Astrocyte of the cerebellum (primary cell): ENCODE data around the gene FGD4.
A peak's percentile ranks its signal among the peaks of the same experiment; 100 is the strongest.

ENCODE experiments used
- DNase-seq: peaks from one replicate; pipeline ENCODE4 v3.0.0-alpha.2; 2011; ENCODE audit warnings: low read depth
- H3K4me3 ChIP-seq: 2 replicates; pipeline ENCODE4 v1.5.1; 2011; ENCODE audit warnings: mild to moderate bottlenecking, low read depth, low read length, moderate library complexity
- CTCF ChIP-seq: IDR thresholded peaks from 2 replicates; pipeline ENCODE4 v1.5.1; 2012; ENCODE audit warnings: low read length, low read depth, moderate library complexity, mild to moderate bottlenecking; ENCODE audit errors: missing control alignments
- in situ Hi-C: cut with HindIII; loops from 2 replicates; pipeline ENCODE4 v1.10.0; 2017; ENCODE audit warnings: low sequenced_read_pairs

FGD4 gene

DNA sequence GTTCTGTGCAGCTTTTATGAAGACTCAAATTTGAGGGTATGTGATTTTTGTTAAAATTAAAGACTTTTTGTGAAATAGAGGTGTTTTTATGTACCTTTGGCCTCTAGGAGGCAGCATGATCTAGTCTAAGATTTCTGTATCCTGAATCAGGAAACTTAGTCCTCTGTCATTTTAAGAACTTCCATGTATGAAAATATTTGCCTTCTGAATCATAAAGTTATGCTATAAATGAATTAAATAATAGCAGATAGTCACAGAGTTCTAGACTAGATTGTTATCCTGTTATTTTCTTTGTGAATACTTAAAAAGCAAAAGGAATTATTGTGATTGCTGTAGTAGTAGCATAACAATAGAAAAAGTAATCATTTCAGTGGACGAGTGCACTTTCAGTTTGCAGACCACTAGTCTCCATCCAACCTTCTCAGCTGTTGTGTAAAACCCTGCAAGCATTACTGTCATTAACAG is 56.3 kb downstream of the FGD4 start:
- peak overlapping the region; percentile 21 for H3K4me3 ChIP-seq
- in situ Hi-C loops: loop anchor here (10.0 kb wide), 1 partner anchor 219 kb away; the partner anchor contains the start of gene DNM1L
- DNase-seq: peak; percentile 64
- peak; percentile 40 for TF ChIP-seq CTCF

DNA sequence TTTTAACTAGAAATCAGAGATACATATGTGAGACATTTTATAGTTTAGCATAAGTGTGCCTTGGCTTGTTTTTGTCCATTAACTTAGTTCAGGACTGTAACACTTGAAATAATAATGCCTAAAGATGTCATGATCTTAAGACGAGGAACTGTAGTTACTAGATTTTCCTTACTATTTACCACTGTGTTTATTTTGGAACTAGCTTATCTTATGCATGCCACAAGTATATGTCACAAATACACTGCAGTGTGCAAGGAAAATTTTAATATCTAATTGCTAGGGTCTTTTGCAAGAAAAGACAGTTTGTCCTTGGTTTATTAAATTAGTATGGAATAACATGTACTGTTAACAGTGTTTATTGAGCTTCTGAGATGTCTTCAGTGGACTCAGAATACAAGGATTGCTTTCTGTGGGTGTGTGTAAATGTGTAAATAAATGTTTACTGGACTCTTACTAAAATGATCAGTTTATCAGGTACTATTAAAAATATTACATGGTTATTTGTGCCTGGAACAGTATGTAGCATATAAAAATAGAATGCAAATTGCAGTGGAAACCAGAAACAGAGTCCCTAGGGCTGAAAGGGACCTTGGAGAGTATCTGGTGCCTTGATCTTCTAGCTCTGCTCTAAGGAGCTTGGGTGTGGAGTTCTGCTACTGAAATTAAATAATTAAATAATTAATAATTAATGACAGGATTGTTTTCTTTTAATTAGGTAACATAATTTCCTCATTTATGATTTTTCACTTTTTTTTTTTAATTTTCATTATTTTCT is 58.1 kb downstream of the FGD4 start:
- in situ Hi-C loops: loop anchor here (10.0 kb wide), 1 partner anchor 217 kb away; the partner anchor contains the start of gene DNM1L
- no peak for TF ChIP-seq CTCF
- DNase-seq: no peak
- no peak overlapping the region for H3K4me3 ChIP-seq

GRCh38 chr12:32460638-32461037 is 61.3 kb downstream of the FGD4 start:
- no peak for TF ChIP-seq CTCF
- no peak overlapping the region for H3K4me3 ChIP-seq
- in situ Hi-C loops: no loop called here
- no peak for DNase-seq

DNA sequence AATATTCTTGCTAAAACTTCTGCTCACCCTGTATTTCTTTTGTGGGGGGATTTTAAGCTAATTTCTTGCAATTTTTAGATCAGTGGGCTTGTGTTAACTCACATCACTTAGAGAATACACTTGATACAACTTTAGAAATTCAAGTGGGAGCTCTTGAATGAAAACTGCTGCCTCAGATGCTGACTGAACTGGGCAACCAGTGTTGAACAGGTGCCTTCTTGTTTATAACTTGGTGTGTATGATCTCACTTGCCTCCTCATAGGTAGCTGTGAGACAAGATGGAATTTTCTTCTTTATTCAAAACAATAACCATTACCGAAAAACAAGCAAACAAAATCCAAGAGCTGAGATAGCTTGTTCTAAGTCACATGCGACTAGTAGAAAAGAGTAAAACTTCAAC is 63.5 kb downstream of the FGD4 start:
- no peak overlapping the region for H3K4me3 ChIP-seq
- no peak for TF ChIP-seq CTCF
- in situ Hi-C loops: no loop called here
- no peak for DNase-seq

DNA sequence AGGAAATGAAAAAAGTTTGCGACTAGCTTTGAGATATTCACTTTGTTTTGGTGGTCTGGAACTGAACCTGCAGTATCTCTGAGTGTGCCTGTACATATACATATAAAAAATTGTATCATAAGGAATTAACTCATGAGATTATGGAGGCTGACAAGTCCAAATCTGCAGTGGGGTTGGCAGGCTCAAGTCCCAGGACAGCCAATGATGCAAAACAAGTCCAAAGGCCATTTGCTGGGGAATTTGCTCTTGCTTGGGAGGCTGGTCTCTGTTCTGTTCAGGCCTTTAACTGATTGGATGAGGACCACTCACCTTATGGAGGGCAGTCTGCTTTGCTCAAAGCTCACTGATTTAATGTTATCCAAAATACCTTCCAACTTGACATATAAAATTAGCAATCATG is 66.8 kb downstream of the FGD4 start:
- TF ChIP-seq CTCF: no peak
- in situ Hi-C loops: no loop called here
- DNase-seq: no peak
- H3K4me3 ChIP-seq: no peak overlapping the region

DNA sequence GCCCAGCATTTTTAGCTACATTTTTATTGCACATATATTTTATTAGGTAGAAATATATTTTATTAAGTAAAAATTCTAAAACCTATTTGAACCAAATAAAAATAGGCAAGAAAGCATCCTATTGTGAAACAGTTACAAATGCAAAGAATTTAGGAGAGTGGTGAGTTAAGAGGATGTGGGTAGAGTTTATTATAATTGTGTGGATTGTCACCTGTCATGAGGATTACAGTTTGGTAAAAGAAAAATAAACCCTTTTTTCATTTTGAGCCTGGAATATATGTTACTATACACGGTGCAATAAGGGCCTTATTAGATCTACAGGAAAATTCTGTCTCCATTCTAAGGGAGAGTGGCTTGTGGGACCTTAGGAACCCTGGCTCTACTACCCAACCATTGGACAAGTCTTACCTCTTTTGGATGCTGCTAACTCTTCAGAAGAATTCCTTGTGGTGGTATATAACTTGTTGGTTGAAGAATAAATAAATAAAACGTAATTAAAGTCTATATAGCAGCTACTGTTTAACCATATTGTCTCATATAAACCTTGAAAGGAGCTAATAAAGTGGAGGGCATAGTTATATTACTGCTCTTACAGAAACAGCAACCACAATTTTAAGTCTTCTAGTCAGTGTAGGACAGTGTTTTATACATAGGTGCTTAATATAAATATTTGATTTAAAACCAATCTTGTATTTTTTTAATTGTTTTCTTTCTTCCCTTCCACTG is 67.8 kb downstream of the FGD4 start:
- TF ChIP-seq CTCF: no peak
- no peak overlapping the region for H3K4me3 ChIP-seq
- no peak for DNase-seq
- in situ Hi-C loops: no loop called here
